ENCODE data around the gene TBXAS1.

TBXAS1 gene

GRCh38 chr7:139941866-139942265, 112.8 kb downstream of the TBXAS1 start:
- no peak overlapping the region for H3K27ac ChIP-seq (ENCODE audit: poor library complexity, severe bottlenecking)

GRCh38 chr7:139942636-139943035, 113.6 kb downstream of the TBXAS1 start:
- Histone ChIP-seq H3K4me3 (ENCODE audit: severe bottlenecking) (no peak overlapping the region), H3K27ac (ENCODE audit: poor library complexity, severe bottlenecking) (no peak overlapping the region)
- no peak for DNase-seq (ENCODE audit: low spot score)

More at GRCh38 chr7:139941866-139942265, 112.8 kb downstream of the TBXAS1 start:
- Histone ChIP-seq H3K36me3 (ENCODE audit: low read depth) (no peaks in the 10 kb centered on the region), H3K27me3 (ENCODE audit: insufficient read depth, poor library complexity, severe bottlenecking) (no peaks in the 10 kb centered on the region), H3K4me1 (ENCODE audit: insufficient read depth, poor library complexity, severe bottlenecking) (no peaks in the 10 kb centered on the region), H3K9me3 (ENCODE audit: severe bottlenecking) (peaks cover 3% of the 10 kb centered on the region), H3K4me3 (ENCODE audit: severe bottlenecking) (no peak overlapping the region)
- no peak for DNase-seq (ENCODE audit: low spot score)
- ATAC-seq (ENCODE audit: low read depth): no peak
- TF ChIP-seq CTCF (IDR thresholded peaks at IDR 0.05; ENCODE audit: poor library complexity, severe bottlenecking): no peak

GRCh38 chr7:139943401-139943800, 114.3 kb downstream of the TBXAS1 start:
- Histone ChIP-seq H3K4me3 (ENCODE audit: severe bottlenecking) (no peak overlapping the region), H3K27me3 (ENCODE audit: insufficient read depth, poor library complexity, severe bottlenecking) (no peaks in the 10 kb centered on the region), H3K36me3 (ENCODE audit: low read depth) (no peaks in the 10 kb centered on the region), H3K4me1 (ENCODE audit: insufficient read depth, poor library complexity, severe bottlenecking) (no peaks in the 10 kb centered on the region), H3K27ac (ENCODE audit: poor library complexity, severe bottlenecking) (no peak overlapping the region), H3K9me3 (ENCODE audit: severe bottlenecking) (peaks cover 3% of the 10 kb centered on the region)
- ATAC-seq (ENCODE audit: low read depth) (no peak), DNase-seq (ENCODE audit: low spot score) (no peak)
- TF ChIP-seq CTCF (IDR thresholded peaks at IDR 0.05; ENCODE audit: poor library complexity, severe bottlenecking): no peak

More at GRCh38 chr7:139942636-139943035, 113.6 kb downstream of the TBXAS1 start:
- no peak for ATAC-seq (ENCODE audit: low read depth)
- no peak for TF ChIP-seq CTCF (IDR thresholded peaks at IDR 0.05; ENCODE audit: poor library complexity, severe bottlenecking)
- Histone ChIP-seq H3K27me3 (ENCODE audit: insufficient read depth, poor library complexity, severe bottlenecking) (no peaks in the 10 kb centered on the region), H3K4me1 (ENCODE audit: insufficient read depth, poor library complexity, severe bottlenecking) (no peaks in the 10 kb centered on the region), H3K9me3 (ENCODE audit: severe bottlenecking) (peaks cover 3% of the 10 kb centered on the region), H3K36me3 (ENCODE audit: low read depth) (no peaks in the 10 kb centered on the region)

- H3K4me1 ChIP-seq (ENCODE audit: insufficient read depth, poor library complexity, severe bottlenecking): no peaks in the 10 kb centered on the region
- H3K27ac ChIP-seq (ENCODE audit: poor library complexity, severe bottlenecking): no peak overlapping the region
- no peak overlapping the region for H3K4me3 ChIP-seq (ENCODE audit: severe bottlenecking)
- DNase-seq (ENCODE audit: low spot score) (no peak), ATAC-seq (ENCODE audit: low read depth) (no peak)
- no peak for TF ChIP-seq CTCF (IDR thresholded peaks at IDR 0.05; ENCODE audit: poor library complexity, severe bottlenecking)
- no peaks in the 10 kb centered on the region for H3K27me3 ChIP-seq (ENCODE audit: insufficient read depth, poor library complexity, severe bottlenecking)
- H3K36me3 ChIP-seq (ENCODE audit: low read depth): no peaks in the 10 kb centered on the region
- H3K9me3 ChIP-seq (ENCODE audit: severe bottlenecking): peaks cover 3% of the 10 kb centered on the region
These were observed 115.2 kb downstream of the TBXAS1 start for GRCh38 chr7:139944248-139944647.

- H3K4me1 ChIP-seq (ENCODE audit: insufficient read depth, poor library complexity, severe bottlenecking): peaks cover 5% of the 10 kb centered on the region
- DNase-seq (ENCODE audit: low spot score) (no peak), ATAC-seq (ENCODE audit: low read depth) (no peak)
- no peak overlapping the region for H3K4me3 ChIP-seq (ENCODE audit: severe bottlenecking)
- no peak for TF ChIP-seq CTCF (IDR thresholded peaks at IDR 0.05; ENCODE audit: poor library complexity, severe bottlenecking)
- H3K27me3 ChIP-seq (ENCODE audit: insufficient read depth, poor library complexity, severe bottlenecking): no peaks in the 10 kb centered on the region
- H3K36me3 ChIP-seq (ENCODE audit: low read depth): no peaks in the 10 kb centered on the region
- H3K27ac ChIP-seq (ENCODE audit: poor library complexity, severe bottlenecking): no peak overlapping the region
- H3K9me3 ChIP-seq (ENCODE audit: severe bottlenecking): peaks cover 3% of the 10 kb centered on the region
These were observed 117.5 kb downstream of the TBXAS1 start for GRCh38 chr7:139946533-139946932.

Measured in RWPE2 (cell line).